H9 (cell line): ENCODE data around the gene DSTYK. TPM values are rescaled to one million over a fixed set of nuclear protein-coding genes. Genes with fewer than 3 reads are reported as not detected.

Source experiments
- DNase-seq: peaks from one replicate; pipeline ENCODE4 v3.0.0-alpha.2; 2017
- H2AFZ ChIP-seq: one replicate; pipeline ENCODE4 v1.6.1; 2013; ENCODE audit warnings: mild to moderate bottlenecking, low read length, control low read depth, moderate library complexity
- H2AK5ac ChIP-seq: 2 replicates; pipeline ENCODE4 v1.6.1; 2013; ENCODE audit warnings: low read length, control low read depth, mixed read lengths; ENCODE audit not compliant: insufficient read length
- H2BK120ac ChIP-seq: one replicate; pipeline ENCODE4 v1.6.1; 2013; ENCODE audit warnings: low read depth, mild to moderate bottlenecking, low read length, control low read depth, inconsistent platforms; ENCODE audit not compliant: poor library complexity, severe bottlenecking
- H2BK12ac ChIP-seq: 2 replicates; pipeline ENCODE4 v1.6.1; 2013; ENCODE audit warnings: low read length, control low read depth, mixed read lengths, low read depth; ENCODE audit not compliant: insufficient read length
- H2BK15ac ChIP-seq: 2 replicates; pipeline ENCODE4 v1.6.1; 2013; ENCODE audit warnings: low read depth, low read length, control low read depth
- H2BK20ac ChIP-seq: one replicate; pipeline ENCODE4 v1.6.1; 2013; ENCODE audit warnings: low read depth, mild to moderate bottlenecking, low read length, control low read depth, inconsistent platforms; ENCODE audit not compliant: poor library complexity, severe bottlenecking
- H2BK5ac ChIP-seq: 2 replicates; pipeline ENCODE4 v1.6.1; 2013; ENCODE audit warnings: low read length, control low read depth, mixed read lengths; ENCODE audit not compliant: insufficient read length
- H3K14ac ChIP-seq: 2 replicates; pipeline ENCODE4 v1.6.1; 2013; ENCODE audit warnings: low read length, control low read depth; ENCODE audit not compliant: insufficient read depth
- H3K18ac ChIP-seq: 2 replicates; pipeline ENCODE4 v1.6.1; 2013; ENCODE audit warnings: low read depth, mild to moderate bottlenecking, mixed read lengths, low read length, control low read depth; ENCODE audit not compliant: insufficient read length
- H3K23ac ChIP-seq: 2 replicates; pipeline ENCODE4 v1.6.1; 2013; ENCODE audit warnings: low read length, control low read depth, mixed read lengths, low read depth; ENCODE audit not compliant: insufficient read length
- H3K23me2 ChIP-seq: 2 replicates; pipeline ENCODE4 v1.6.1; 2013; ENCODE audit warnings: low read depth, mild to moderate bottlenecking, mixed read lengths, low read length, control low read depth; ENCODE audit not compliant: insufficient read length, poor library complexity, severe bottlenecking
- H3K27ac ChIP-seq: 2 replicates; pipeline ENCODE4 v1.5.1; 2013; ENCODE audit warnings: low read length, control low read depth, mixed read lengths, low read depth; ENCODE audit not compliant: insufficient read length
- H3K27me3 ChIP-seq: 2 replicates; pipeline ENCODE4 v1.6.1; 2013; ENCODE audit warnings: low read length, control low read depth, inconsistent platforms; ENCODE audit not compliant: insufficient read depth
- H3K4ac ChIP-seq: 2 replicates; pipeline ENCODE4 v1.6.1; 2013; ENCODE audit warnings: low read depth, mild to moderate bottlenecking, control low read depth, inconsistent platforms, low read length, moderate library complexity
- H3K4me1 ChIP-seq: 2 replicates; pipeline ENCODE4 v1.6.1; 2013; ENCODE audit warnings: low read length, control low read depth, inconsistent platforms; ENCODE audit not compliant: insufficient read depth
- H3K4me2 ChIP-seq: 2 replicates; pipeline ENCODE4 v1.6.1; 2013; ENCODE audit warnings: low read length, control low read depth, mixed read lengths; ENCODE audit not compliant: insufficient read length, insufficient read depth
- H3K56ac ChIP-seq: 2 replicates; pipeline ENCODE4 v1.6.1; 2013; ENCODE audit warnings: low read depth, mild to moderate bottlenecking, mixed read lengths, low read length, control low read depth; ENCODE audit not compliant: insufficient read length
- H3K79me1 ChIP-seq: 2 replicates; pipeline ENCODE4 v1.6.1; 2013; ENCODE audit warnings: low read depth, mild to moderate bottlenecking, moderate library complexity, low read length, control low read depth, inconsistent platforms; ENCODE audit not compliant: insufficient read depth, poor library complexity, severe bottlenecking
- H3K79me2 ChIP-seq: 2 replicates; pipeline ENCODE4 v1.6.1; 2013; ENCODE audit warnings: low read length, control low read depth, inconsistent platforms; ENCODE audit not compliant: insufficient read depth
- H3K9ac ChIP-seq: 2 replicates; pipeline ENCODE4 v1.6.1; 2013; ENCODE audit warnings: low read length, control low read depth, mixed read lengths; ENCODE audit not compliant: insufficient read length; ENCODE audit errors: extremely low read depth
- H3K9me3 ChIP-seq: one replicate; pipeline ENCODE4 v1.6.1; 2013; ENCODE audit warnings: low read depth, low read length, inconsistent platforms; ENCODE audit not compliant: control insufficient read depth
- H3T11ph ChIP-seq: one replicate; pipeline ENCODE4 v1.6.1; 2013; ENCODE audit warnings: mild to moderate bottlenecking, low read length, control low read depth, inconsistent platforms
- H4K20me1 ChIP-seq: one replicate; pipeline ENCODE4 v1.6.1; 2013; ENCODE audit not compliant: control insufficient read depth, insufficient read length, insufficient read depth
- H4K5ac ChIP-seq: 2 replicates; pipeline ENCODE4 v1.6.1; 2013; ENCODE audit warnings: low read depth, mild to moderate bottlenecking, mixed read lengths, low read length, control low read depth; ENCODE audit not compliant: insufficient read length
- H4K8ac ChIP-seq: replicated peaks from 2 replicates; pipeline ENCODE4 v1.6.1; 2013; ENCODE audit warnings: low read length, control low read depth, mixed read lengths, low read depth; ENCODE audit not compliant: insufficient read length
- H4K91ac ChIP-seq: 2 replicates; pipeline ENCODE4 v1.6.1; 2013; ENCODE audit warnings: low read depth, mild to moderate bottlenecking, moderate library complexity, mixed read lengths, low read length, control low read depth; ENCODE audit not compliant: insufficient read length
- H3K27ac Mint-ChIP-seq, 3 experiments: 2 replicates in 2 of 3; 3 replicates in 1 of 3; pipeline ENCODE4 v1.8.0; 2020 to 2021; ENCODE audit warnings: mixed read lengths in 3 of 3, mild to moderate bottlenecking in 1 of 3, moderate library complexity in 1 of 3
- H3K27me3 Mint-ChIP-seq: 2 replicates; pipeline ENCODE4 v1.8.0; 2021; ENCODE audit warnings: low read depth, mild to moderate bottlenecking, moderate library complexity, mixed read lengths
- H3K36me3 Mint-ChIP-seq, 3 experiments: 2 replicates in 2 of 3; 3 replicates in 1 of 3; pipeline ENCODE4 v1.8.0; 2020 to 2021; ENCODE audit warnings: low read depth in 3 of 3, mixed read lengths in 3 of 3; ENCODE audit not compliant: insufficient read depth in 1 of 3
- H3K4me1 Mint-ChIP-seq, 2 experiments: 2 replicates each; pipeline ENCODE4 v1.8.0; 2020; ENCODE audit warnings: mixed read lengths in 2 of 2
- H3K4me3 Mint-ChIP-seq, 2 experiments: 2 replicates in 1 of 2; 3 replicates in 1 of 2; pipeline ENCODE4 v1.8.0; 2020 to 2021; ENCODE audit warnings: mild to moderate bottlenecking in 2 of 2, mixed read lengths in 2 of 2, moderate library complexity in 1 of 2
- H3K9me3 Mint-ChIP-seq, 2 experiments: 2 replicates in 1 of 2; 3 replicates in 1 of 2; pipeline ENCODE4 v1.8.0; 2020; ENCODE audit warnings: mild to moderate bottlenecking in 2 of 2, mixed read lengths in 2 of 2, moderate library complexity in 1 of 2
- CTCF ChIP-seq: fragments of 200-600 bp; sonication (generic); conservative IDR thresholded peaks from 3 replicates; pipeline ENCODE4 v1.8.0; 2021; ENCODE audit warnings: antibody characterized with exemption, mild to moderate bottlenecking
- total RNA-seq: library from RNA; stranded (reverse); gene quantifications from 2 replicates; pipeline ENCODE4 v1.2.1, GENCODE V29; 2021

The DSTYK gene
- total RNA-seq, 1 experiment from 2014 or later, result 8.5 TPM

GRCh38 chr1:205204552-205204951 is 7.0 kb downstream of the DSTYK start:
- H3K9ac ChIP-seq, result no peak overlapping the region
- H3K4me2 ChIP-seq, result no peak overlapping the region

More at GRCh38 chr1:205204552-205204951, 7.0 kb downstream of the DSTYK start:
- no peaks in the 10 kb centered on the region for H4K20me1 ChIP-seq
- Mint-ChIP-seq H3K27ac (no peak overlapping the region), H3K4me3 (no peak overlapping the region), H3K36me3 (peaks cover 0 to 2% (median 0%) of the 10 kb centered on the region in 3 experiments; a peak in 1 of 7 replicates), H3K4me1 (peaks cover 10 to 35% of the 10 kb centered on the region in 2 experiments), H3K27me3 (no peaks in the 10 kb centered on the region), H3K9me3 (no peaks in the 10 kb centered on the region)
- no peak overlapping the region for H3K14ac ChIP-seq
- H2BK20ac ChIP-seq, result no peak overlapping the region
- no peak overlapping the region for H3K4ac ChIP-seq
- H3K23me2 ChIP-seq, result no peaks in the 10 kb centered on the region
- no peak overlapping the region for H2BK120ac ChIP-seq
- H3K27ac ChIP-seq, result no peak overlapping the region
- no peak for TF ChIP-seq CTCF
- no peak overlapping the region for H2BK15ac ChIP-seq
- no peaks in the 10 kb centered on the region for H3K9me3 ChIP-seq
- H2AFZ ChIP-seq, result no peak overlapping the region
- H3K18ac ChIP-seq, result no peak overlapping the region
- no peak for DNase-seq
- no peak overlapping the region for H4K5ac ChIP-seq
- no peak overlapping the region for H4K91ac ChIP-seq
- H3K56ac ChIP-seq, result no peak overlapping the region
- no peak overlapping the region for H2BK12ac ChIP-seq
- no peaks in the 10 kb centered on the region for H3K27me3 ChIP-seq
- no peak overlapping the region for H4K8ac ChIP-seq
- H2BK5ac ChIP-seq, result no peak overlapping the region
- H3K79me1 ChIP-seq, result no peaks in the 10 kb centered on the region
- H3K23ac ChIP-seq, result no peak overlapping the region
- H3K4me1 ChIP-seq, result peaks cover 5% of the 10 kb centered on the region; the same call in 1 of the 2 replicates
- no peaks in the 10 kb centered on the region; the same call in 1 of the 2 replicates for H3K79me2 ChIP-seq
- no peak overlapping the region for H3T11ph ChIP-seq
- H2AK5ac ChIP-seq, result no peak overlapping the region
